H1 (cell line): ENCODE measurements around the gene AMPD3.

Experiments
- BCL11A ChIP-seq, 2 experiments: IDR thresholded peaks; one replicate each; pipeline ENCODE4 v1.6.1; 2011; ENCODE audit warnings: low read depth in 2 of 2, low read length in 2 of 2, mild to moderate bottlenecking in 2 of 2
- POLR2AphosphoS5 ChIP-seq: IDR thresholded peaks from 2 replicates; pipeline ENCODE4 v1.6.1; 2011; ENCODE audit warnings: low read depth, low read length
- RFX5 ChIP-seq: IDR thresholded peaks from 2 replicates; pipeline ENCODE4 v1.6.1; 2011; ENCODE audit warnings: low read depth, low read length, improper control_type of control experiment, borderline replicate concordance
- YY1 ChIP-seq: IDR thresholded peaks from 2 replicates; pipeline ENCODE4 v1.6.1; 2011; ENCODE audit warnings: low read depth, mild to moderate bottlenecking, low read length
- TF ChIP-seq, protein P1 (sequence below), 3 experiments: IDR thresholded peaks; 1 replicate in 2 of 3; 2 replicates in 1 of 3; pipeline versions ENCODE4 v1.5.1 to v1.6.1; 2011; ENCODE audit warnings: low read length in 3 of 3, mild to moderate bottlenecking in 3 of 3, inconsistent platforms in 2 of 3, low read depth in 1 of 3, moderate library complexity in 1 of 3; ENCODE audit not compliant: insufficient read depth in 1 of 3; ENCODE audit errors: control extremely low read depth in 1 of 3

DNA sequence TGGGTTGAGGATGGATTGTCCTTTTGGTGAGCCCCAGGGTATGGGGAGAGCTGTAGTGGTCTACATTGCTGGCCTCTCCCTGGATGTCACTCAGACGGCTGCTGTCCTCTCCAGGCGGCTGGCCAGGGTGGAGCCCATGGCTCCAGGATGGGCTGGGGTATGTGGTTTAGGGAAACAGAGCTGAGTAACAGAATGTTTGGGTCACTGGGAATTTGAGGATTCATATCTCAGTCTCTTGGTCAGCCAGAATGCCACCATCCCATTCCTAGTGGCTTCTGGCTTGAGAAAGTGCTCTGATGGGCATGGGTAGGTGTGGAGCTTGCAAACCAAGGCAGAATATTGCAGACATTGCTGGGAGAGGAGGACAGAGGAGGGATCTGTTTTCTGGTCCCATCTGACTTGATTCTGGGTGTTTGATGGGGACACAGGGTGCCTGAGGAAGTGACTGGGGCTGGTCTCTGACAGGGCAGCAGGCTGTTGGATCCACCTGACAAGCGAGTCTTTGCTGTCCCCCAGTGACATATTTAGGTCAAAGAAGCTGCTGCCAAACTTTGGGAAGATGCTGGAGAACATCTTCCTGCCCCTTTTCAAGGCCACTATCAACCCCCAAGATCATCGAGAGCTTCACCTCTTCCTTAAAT lies 41.4 kb downstream of the AMPD3 start:
- TF ChIP-seq POLR2AphosphoS5 (no peak), BCL11A (IDR thresholded peaks at IDR 0.05; ENCODE audit: low read depth in 2 of 2, low read length in 2 of 2) (no peak), YY1 (no peak), RFX5 (no peak)
- TF ChIP-seq, protein P1, sequence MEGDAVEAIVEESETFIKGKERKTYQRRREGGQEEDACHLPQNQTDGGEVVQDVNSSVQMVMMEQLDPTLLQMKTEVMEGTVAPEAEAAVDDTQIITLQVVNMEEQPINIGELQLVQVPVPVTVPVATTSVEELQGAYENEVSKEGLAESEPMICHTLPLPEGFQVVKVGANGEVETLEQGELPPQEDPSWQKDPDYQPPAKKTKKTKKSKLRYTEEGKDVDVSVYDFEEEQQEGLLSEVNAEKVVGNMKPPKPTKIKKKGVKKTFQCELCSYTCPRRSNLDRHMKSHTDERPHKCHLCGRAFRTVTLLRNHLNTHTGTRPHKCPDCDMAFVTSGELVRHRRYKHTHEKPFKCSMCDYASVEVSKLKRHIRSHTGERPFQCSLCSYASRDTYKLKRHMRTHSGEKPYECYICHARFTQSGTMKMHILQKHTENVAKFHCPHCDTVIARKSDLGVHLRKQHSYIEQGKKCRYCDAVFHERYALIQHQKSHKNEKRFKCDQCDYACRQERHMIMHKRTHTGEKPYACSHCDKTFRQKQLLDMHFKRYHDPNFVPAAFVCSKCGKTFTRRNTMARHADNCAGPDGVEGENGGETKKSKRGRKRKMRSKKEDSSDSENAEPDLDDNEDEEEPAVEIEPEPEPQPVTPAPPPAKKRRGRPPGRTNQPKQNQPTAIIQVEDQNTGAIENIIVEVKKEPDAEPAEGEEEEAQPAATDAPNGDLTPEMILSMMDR (IDR thresholded peaks at IDR 0.05; ENCODE audit: control extremely low read depth in 1 of 3, insufficient read depth in 1 of 3, low read depth in 1 of 3, low read length in 3 of 3): no peak
